ENCODE measurements around the gene ZNF804A.

The ZNF804A gene

DNA sequence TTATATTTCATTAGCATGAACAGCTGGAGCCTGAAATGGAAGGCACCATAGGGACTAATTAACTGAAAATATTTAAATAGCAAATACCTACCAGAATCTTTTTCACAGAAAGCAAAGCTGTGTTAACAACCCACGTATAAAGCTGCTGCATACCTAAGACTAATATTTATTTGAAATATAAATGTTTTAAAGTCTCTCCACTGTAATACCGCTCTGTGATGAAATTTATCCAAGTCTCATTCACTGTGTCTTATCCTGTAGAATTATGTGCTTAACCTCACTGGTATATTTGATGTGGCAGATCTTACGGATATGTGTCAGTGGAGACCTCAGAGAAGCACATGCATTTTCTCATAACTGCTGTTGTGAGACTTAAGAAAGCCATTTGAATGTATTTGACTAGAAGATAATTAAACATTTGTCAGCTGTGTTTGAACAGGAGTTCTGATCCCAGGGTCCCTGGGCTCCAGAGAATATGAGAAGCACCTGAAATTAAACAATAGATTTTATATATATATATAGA lies 373.3 kb downstream of the ZNF804A start:
- TF ChIP-seq ZNF274 (IDR thresholded peaks at IDR 0.05; ENCODE audit: low read depth, low read length) (no peak), SUZ12 (IDR thresholded peaks at IDR 0.05; ENCODE audit: extremely low read depth, insufficient read depth, insufficient read length) (no peak), YY1 (IDR thresholded peaks at IDR 0.05; ENCODE audit: insufficient read depth, insufficient read length) (no peak)
- no peak overlapping the region for H3K9ac ChIP-seq (ENCODE audit: insufficient read length, low read depth)
- peaks cover 5% of the 10 kb centered on the region; the same call in 1 of the 2 replicates for H3K9me3 ChIP-seq (ENCODE audit: insufficient read depth, low read length)
- H3K4me3 ChIP-seq (ENCODE audit: insufficient read length, low read depth), result no peak overlapping the region
- no peaks in the 10 kb centered on the region for H3K36me3 ChIP-seq (ENCODE audit: insufficient read depth, insufficient read length, low read length)
- no peaks in the 10 kb centered on the region for H3K27me3 ChIP-seq (ENCODE audit: insufficient read depth, insufficient read length)
- no peak for DNase-seq (ENCODE audit: low read depth, low spot score)
- no peaks in the 10 kb centered on the region for H3K4me1 ChIP-seq (ENCODE audit: insufficient read depth, insufficient read length)
